Effector memory CD4-positive, alpha-beta T cell (primary cell): ENCODE results near the gene GNAT1.

ENCODE experiments used
- DNase-seq, 3 donors: peaks; one replicate each; pipeline ENCODE4 v3.0.0-alpha.2; 2020
- H3K27ac ChIP-seq: 2 replicates; pipeline ENCODE4 v1.7.0; 2013; ENCODE audit warnings: mild to moderate bottlenecking, low read length, moderate library complexity; ENCODE audit not compliant: insufficient read depth, poor library complexity, severe bottlenecking
- H3K27me3 ChIP-seq: replicated peaks from 2 replicates; pipeline ENCODE4 v1.7.0; 2013; ENCODE audit warnings: mild to moderate bottlenecking, low read length; ENCODE audit not compliant: insufficient read depth, control insufficient read depth, poor library complexity, severe bottlenecking
- H3K36me3 ChIP-seq: 2 replicates; pipeline ENCODE4 v1.7.0; 2013; ENCODE audit warnings: mild to moderate bottlenecking, low read length, moderate library complexity; ENCODE audit not compliant: control insufficient read depth, insufficient read depth
- H3K4me1 ChIP-seq: 2 replicates; pipeline ENCODE4 v1.7.0; 2013; ENCODE audit warnings: low read length, mild to moderate bottlenecking; ENCODE audit not compliant: control insufficient read depth, insufficient read depth, poor library complexity, severe bottlenecking
- H3K4me3 ChIP-seq: 2 replicates; pipeline ENCODE4 v1.7.0; 2013; ENCODE audit warnings: low read length, low read depth, mild to moderate bottlenecking; ENCODE audit not compliant: insufficient read depth, poor library complexity, severe bottlenecking
- H3K9me3 ChIP-seq: 2 replicates; pipeline ENCODE4 v1.7.0; 2013; ENCODE audit warnings: mild to moderate bottlenecking, low read length, moderate library complexity; ENCODE audit not compliant: control insufficient read depth

Gene GNAT1

DNA sequence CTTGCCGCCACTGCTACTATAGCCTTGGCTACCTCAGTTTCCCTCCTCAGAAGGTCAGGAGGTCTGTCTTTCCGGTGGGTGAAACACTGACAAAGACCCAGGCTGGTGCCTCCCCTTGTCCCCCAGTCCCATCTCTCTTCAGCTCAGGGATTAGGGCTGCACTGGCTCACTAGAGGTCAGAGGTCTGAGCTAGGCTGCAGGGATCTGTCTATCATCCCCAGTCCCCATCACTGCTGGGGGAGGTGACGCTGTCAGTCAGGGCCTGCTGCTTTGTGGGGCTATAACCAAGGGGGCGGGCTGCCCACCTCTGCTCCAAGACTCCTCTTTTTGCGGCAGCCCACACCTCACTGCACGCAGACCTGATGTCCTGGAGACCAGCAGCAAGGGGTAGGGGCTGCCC lies 22.6 kb upstream of the GNAT1 start:
- Histone ChIP-seq H3K9me3 (no peaks in the 10 kb centered on the region), H3K4me3 (no peak overlapping the region), H3K27ac (no peak overlapping the region), H3K27me3 (no peaks in the 10 kb centered on the region), H3K36me3 (no peaks in the 10 kb centered on the region), H3K4me1 (no peaks in the 10 kb centered on the region)
- DNase-seq, result no peak

- Histone ChIP-seq H3K9me3 (no peaks in the 10 kb centered on the region), H3K36me3 (no peaks in the 10 kb centered on the region), H3K4me1 (no peaks in the 10 kb centered on the region), H3K27me3 (no peaks in the 10 kb centered on the region), H3K27ac (no peak overlapping the region), H3K4me3 (no peak overlapping the region)
- no peak for DNase-seq
These were observed 22.1 kb upstream of the GNAT1 start for GRCh38 chr3:50169232-50169832.

GRCh38 chr3:50169858-50170257 lies 21.6 kb upstream of the GNAT1 start:
- no peaks in the 10 kb centered on the region for H3K27me3 ChIP-seq
- H3K36me3 ChIP-seq, result no peaks in the 10 kb centered on the region
- no peak for DNase-seq
- no peaks in the 10 kb centered on the region for H3K4me1 ChIP-seq
- no peaks in the 10 kb centered on the region for H3K9me3 ChIP-seq
- H3K4me3 ChIP-seq, result no peak overlapping the region
- H3K27ac ChIP-seq, result no peak overlapping the region

GRCh38 chr3:50170689-50171088 lies 20.7 kb upstream of the GNAT1 start:
- Histone ChIP-seq H3K4me3 (no peak overlapping the region), H3K36me3 (no peaks in the 10 kb centered on the region), H3K4me1 (no peaks in the 10 kb centered on the region), H3K27ac (no peak overlapping the region), H3K27me3 (no peaks in the 10 kb centered on the region), H3K9me3 (no peaks in the 10 kb centered on the region)
- no peak for DNase-seq

- no peaks in the 10 kb centered on the region for H3K4me1 ChIP-seq
- H3K27ac ChIP-seq, result no peak overlapping the region
- no peaks in the 10 kb centered on the region for H3K9me3 ChIP-seq
- H3K27me3 ChIP-seq, result no peaks in the 10 kb centered on the region
- H3K36me3 ChIP-seq, result no peaks in the 10 kb centered on the region
- no peak overlapping the region for H3K4me3 ChIP-seq
- no peak for DNase-seq
These were observed 19.7 kb upstream of the GNAT1 start for GRCh38 chr3:50171540-50172301.

DNA sequence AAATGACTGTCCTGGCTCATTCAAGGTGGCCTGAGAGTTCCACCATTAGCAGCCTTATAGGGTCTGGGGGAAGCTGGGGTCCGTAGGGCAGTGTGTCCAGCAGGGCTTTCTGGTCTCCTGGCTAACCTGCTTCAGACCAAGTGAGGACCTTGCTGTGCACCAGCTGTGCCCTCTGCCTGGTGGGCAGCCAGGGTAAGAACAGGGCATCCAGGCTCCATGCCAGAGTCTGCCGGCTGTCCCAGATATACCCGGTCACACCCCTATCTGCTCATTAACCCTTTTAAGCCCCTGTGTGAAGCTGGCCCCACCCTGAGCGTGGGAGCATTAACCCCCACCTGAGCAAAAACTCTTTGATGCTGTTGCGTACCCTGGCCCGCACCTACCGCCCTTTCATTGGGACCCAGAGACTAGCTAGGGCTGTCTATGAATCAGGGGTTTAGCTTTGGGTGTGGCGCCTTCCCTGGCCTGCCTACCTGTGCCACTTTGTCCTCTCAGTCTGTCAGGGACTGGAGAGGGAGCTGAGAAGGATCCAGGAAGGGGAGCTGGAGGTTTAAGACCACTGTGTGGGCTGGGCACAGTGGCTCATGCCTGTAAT lies 18.7 kb upstream of the GNAT1 start:
- H3K9me3 ChIP-seq, result no peaks in the 10 kb centered on the region
- no peaks in the 10 kb centered on the region for H3K4me1 ChIP-seq

GRCh38 chr3:50173685-50174516 lies 17.5 kb upstream of the GNAT1 start:
- no peaks in the 10 kb centered on the region for H3K9me3 ChIP-seq
- no peak overlapping the region for H3K4me3 ChIP-seq
- no peaks in the 10 kb centered on the region for H3K27me3 ChIP-seq
- H3K27ac ChIP-seq, result no peak overlapping the region
- no peak for DNase-seq
- H3K4me1 ChIP-seq, result no peaks in the 10 kb centered on the region
- no peaks in the 10 kb centered on the region for H3K36me3 ChIP-seq

More for the DNA sequence above, 18.7 kb upstream of the GNAT1 start:
- Histone ChIP-seq H3K4me3 (no peak overlapping the region), H3K27ac (no peak overlapping the region), H3K27me3 (no peaks in the 10 kb centered on the region), H3K36me3 (no peaks in the 10 kb centered on the region)
- DNase-seq, result no peak

DNA sequence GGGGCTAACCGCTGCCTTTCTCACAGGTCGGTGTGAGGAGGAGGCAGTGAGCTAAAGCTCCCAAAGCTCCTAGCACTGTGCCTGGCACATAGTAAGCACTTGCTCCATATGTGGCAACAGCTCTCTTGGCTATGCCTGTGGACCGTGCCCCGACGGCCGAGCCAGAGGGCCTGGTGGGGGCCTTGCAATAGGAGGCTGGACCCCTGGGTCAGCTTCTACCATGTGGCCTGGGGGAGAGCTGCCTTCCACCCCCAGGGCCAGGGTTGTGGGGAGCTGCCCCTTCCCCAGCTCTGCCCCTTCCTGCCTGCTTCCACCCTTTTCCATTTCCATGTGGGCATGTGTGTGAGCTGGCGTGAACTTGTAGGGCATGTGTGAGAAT lies 16.9 kb upstream of the GNAT1 start:
- H3K9me3 ChIP-seq, result no peaks in the 10 kb centered on the region
- H3K36me3 ChIP-seq, result no peaks in the 10 kb centered on the region
- no peaks in the 10 kb centered on the region for H3K27me3 ChIP-seq
- no peaks in the 10 kb centered on the region for H3K4me1 ChIP-seq
- DNase-seq, result no peak
- no peak overlapping the region for H3K4me3 ChIP-seq
- H3K27ac ChIP-seq, result no peak overlapping the region

GRCh38 chr3:50174947-50175524 lies 16.4 kb upstream of the GNAT1 start:
- Histone ChIP-seq H3K27me3 (no peaks in the 10 kb centered on the region), H3K27ac (no peak overlapping the region), H3K9me3 (no peaks in the 10 kb centered on the region), H3K4me1 (no peaks in the 10 kb centered on the region), H3K4me3 (no peak overlapping the region), H3K36me3 (no peaks in the 10 kb centered on the region)
- DNase-seq, result no peak
